Measurements from ENCODE around the gene PTGES. TPM values are rescaled to one million over a fixed set of nuclear protein-coding genes. Genes with fewer than 3 reads are reported as not detected.

Gene PTGES
- total and polyA plus RNA-seq, 11 donors = 0.30 to 3.0 (median 1.2) TPM

GRCh38 chr9:129783516-129784361 lies 30.9 kb upstream of the PTGES start:
- H3K9me3 ChIP-seq = no peaks in the 10 kb centered on the region
- no peaks in the 10 kb centered on the region for H3K36me3 ChIP-seq
- ATAC-seq (peak; percentile 46 to 95 (median 93)), DNase-seq (peak; percentile 54 to 73 (median 70))
- intact Hi-C loops (cut with DNase I) = loop anchor here (1.0 to 5.0 kb wide), 10 partner anchors 45 to 653 kb away; partner anchors contain the start of gene ASB6 (in 10 of the 10)
- TF ChIP-seq CTCF (IDR thresholded peaks at IDR 0.05) (peak; percentile 77 to 97 (median 91)), POLR2A (IDR thresholded peaks at IDR 0.05) (no peak)
- H3K27me3 ChIP-seq = peaks cover 0 to 10% (median 0%) of the 10 kb centered on the region in 9 donors
- 33 to 36% (median 34%) methylated on average over 14 of the region's 14 CpGs for WGBS, 4 donors
- H3K27ac ChIP-seq = no peak overlapping the region
- H3K4me3 ChIP-seq = no peak overlapping the region
- H3K4me1 ChIP-seq = peaks cover 0 to 5% (median 0%) of the 10 kb centered on the region in 12 donors

GRCh38 chr9:129781981-129782380 lies 29.1 kb upstream of the PTGES start:
- Histone ChIP-seq H3K4me3 (no peak overlapping the region), H3K36me3 (no peaks in the 10 kb centered on the region), H3K27ac (no peak overlapping the region), H3K4me1 (peaks cover 0 to 19% (median 9%) of the 10 kb centered on the region in 12 donors), H3K27me3 (peaks cover 0 to 3% (median 0%) of the 10 kb centered on the region in 9 donors), H3K9me3 (no peaks in the 10 kb centered on the region)
- DNase-seq = no peak
- intact Hi-C loops (cut with DNase I) = loop anchor here (2.0 to 5.0 kb wide), 7 partner anchors 43 to 651 kb away; partner anchors contain the start of gene ASB6 (in 8 of the 10)
- ATAC-seq = no peak
- TF ChIP-seq CTCF (IDR thresholded peaks at IDR 0.05) (no peak), POLR2A (IDR thresholded peaks at IDR 0.05) (no peak)
- 60 to 75% (median 65%) methylated on average over 5 of the region's 5 CpGs for WGBS, 4 donors

- H3K9me3 ChIP-seq = no peaks in the 10 kb centered on the region
- TF ChIP-seq CTCF (IDR thresholded peaks at IDR 0.05) (no peak), POLR2A (IDR thresholded peaks at IDR 0.05) (no peak)
- no peaks in the 10 kb centered on the region for H3K36me3 ChIP-seq
- WGBS, 4 donors = 84 to 90% (median 85%) methylated on average over 8 of the region's 8 CpGs
- no peak overlapping the region for H3K27ac ChIP-seq
- no peaks in the 10 kb centered on the region for H3K27me3 ChIP-seq
- H3K4me1 ChIP-seq = peaks cover 0 to 28% (median 14%) of the 10 kb centered on the region in 12 donors
- ATAC-seq = no peak
- intact Hi-C loops (cut with DNase I) = loop anchor here in 8 of 10 donors (5.0 kb wide), 3 partner anchors 139 to 649 kb away; partner anchors contain the start of gene ASB6 (in 6 of the 8)
- DNase-seq = no peak
- no peak overlapping the region for H3K4me3 ChIP-seq
Observed at GRCh38 chr9:129781131-129781530, 28.3 kb upstream of the PTGES start.

- no peak for TF ChIP-seq CTCF (IDR thresholded peaks at IDR 0.05)
- no peak for TF ChIP-seq POLR2A (IDR thresholded peaks at IDR 0.05)
- intact Hi-C loops (cut with DNase I) = loop anchor here in 8 of 10 donors (5.0 kb wide), 3 partner anchors 137 to 647 kb away; partner anchors contain the start of gene ASB6 (in 6 of the 8)
- H3K4me1 ChIP-seq = peaks cover 0 to 28% (median 14%) of the 10 kb centered on the region in 12 donors
- no peak overlapping the region for H3K27ac ChIP-seq
- 90 to 95% (median 91%) methylated on average over 7 of the region's 7 CpGs for WGBS, 4 donors
- H3K9me3 ChIP-seq = no peaks in the 10 kb centered on the region
- H3K27me3 ChIP-seq = no peaks in the 10 kb centered on the region
- ATAC-seq (no peak), DNase-seq (no peak)
- H3K36me3 ChIP-seq = no peaks in the 10 kb centered on the region
- no peak overlapping the region for H3K4me3 ChIP-seq
Observed at GRCh38 chr9:129779560-129780190, 26.8 kb upstream of the PTGES start.

Measured in heart left ventricle (tissue), 16 donors.